ENCODE data around the gene BABAM1.
A peak's percentile ranks its signal among the peaks of the same experiment; 100 is the strongest.

The BABAM1 gene

GRCh38 chr19:17266975-17267788, at the start of gene BABAM1:
TSS of gene BABAM1 (plus strand) at chr19:17267443. CDS start at chr19:17268807, 1,364 bp downstream.
- DNase-seq: peak; percentile 82 to 100 (median 96)

DNA sequence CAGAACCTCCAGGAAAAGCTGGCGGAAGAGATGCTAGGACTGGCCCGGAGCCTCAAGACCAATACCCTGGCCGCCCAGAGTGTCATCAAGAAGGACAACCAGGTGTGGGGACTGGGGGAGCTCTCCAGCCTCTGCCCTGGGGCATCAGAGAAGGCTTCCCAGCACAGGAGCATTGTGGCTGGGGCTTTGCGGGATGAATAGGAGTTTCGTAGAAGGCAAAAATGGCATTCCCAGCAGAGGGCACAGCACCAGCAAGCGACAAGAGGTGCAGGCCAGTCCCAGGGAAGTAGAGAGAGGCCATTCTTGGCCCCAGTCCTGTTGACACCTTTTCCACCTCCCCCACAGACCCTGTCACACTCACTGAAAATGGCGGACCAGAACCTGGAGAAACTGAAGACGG, 48.0 kb upstream of the BABAM1 start:
- no peak for DNase-seq

GRCh38 chr19:17220207-17220758, 47.0 kb upstream of the BABAM1 start:
- peak in 6 of 58 donors; percentile 6 to 16 (median 10) for DNase-seq

DNA sequence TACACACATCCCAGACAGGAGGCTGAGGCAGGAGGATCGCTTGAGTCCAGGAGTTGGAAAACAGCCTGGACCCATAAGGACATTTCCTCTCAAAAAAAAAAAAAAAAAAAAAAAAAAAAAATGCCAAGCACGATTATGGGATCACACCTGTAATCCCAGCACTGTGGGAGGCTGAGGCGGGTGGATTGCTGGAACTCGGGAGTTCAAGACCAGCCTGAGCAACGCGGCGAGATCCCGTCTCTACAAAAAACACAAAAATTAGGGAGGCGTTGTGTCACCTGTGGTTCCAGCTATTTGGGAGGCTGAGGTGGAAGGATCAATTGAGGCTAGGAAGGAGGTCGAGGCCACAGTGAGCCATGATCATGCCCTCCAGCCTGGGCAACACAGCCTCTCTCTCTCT, 42.2 kb upstream of the BABAM1 start:
- DNase-seq: no peak

DNA sequence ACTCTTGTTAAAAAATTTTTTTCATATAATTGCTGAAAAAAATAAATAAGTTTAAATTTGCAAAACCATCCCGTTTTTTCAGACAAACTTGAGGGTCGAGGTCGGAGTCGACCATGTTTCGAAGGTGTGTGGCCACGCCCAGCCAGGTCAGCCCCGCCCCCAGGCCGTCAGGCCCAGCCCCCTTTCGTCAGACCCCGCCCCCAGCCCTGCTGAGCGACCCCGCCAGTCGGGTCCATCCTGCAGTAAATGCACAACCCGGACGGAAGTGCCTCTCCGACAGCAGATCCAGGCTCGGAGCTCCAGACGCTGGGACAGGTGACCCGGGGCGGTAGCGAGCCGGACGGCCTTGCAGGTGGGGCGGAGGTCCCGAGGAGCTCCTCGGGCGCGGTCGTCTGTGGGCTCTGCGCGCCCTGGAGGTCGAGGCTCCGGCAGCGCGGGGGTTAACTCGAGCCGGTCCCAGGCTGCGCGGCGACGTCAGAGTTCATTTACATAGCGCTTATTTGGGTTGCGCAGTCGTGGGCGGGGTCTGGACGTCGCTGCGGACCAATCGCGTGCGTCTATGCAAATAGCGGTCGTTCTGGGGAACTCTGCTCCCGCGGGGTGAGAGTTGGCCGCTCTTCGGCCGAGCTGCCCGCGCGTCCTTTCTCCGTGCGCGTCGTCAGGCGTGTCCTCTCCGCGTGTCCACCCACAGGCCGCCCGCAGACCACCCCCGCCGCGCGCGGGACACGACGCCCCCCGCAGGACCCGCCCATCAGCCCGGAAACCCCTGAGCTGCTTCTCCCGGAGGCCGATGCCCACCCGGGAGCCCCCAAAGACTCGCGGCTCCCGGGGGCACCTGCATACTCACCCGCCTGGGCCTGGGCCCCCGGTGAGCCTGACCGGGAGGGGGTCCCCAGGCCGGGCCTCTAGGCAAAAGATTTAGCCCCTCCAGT, 41.0 kb upstream of the BABAM1 start, which contains the start of gene OCEL1:
Gene OCEL1 (plus strand): TSS at position 225 of the 932 bp plus-strand sequence. CDS start 22 bp downstream, at position 247.
- peak; percentile 85 to 99 (median 97) for DNase-seq

DNA sequence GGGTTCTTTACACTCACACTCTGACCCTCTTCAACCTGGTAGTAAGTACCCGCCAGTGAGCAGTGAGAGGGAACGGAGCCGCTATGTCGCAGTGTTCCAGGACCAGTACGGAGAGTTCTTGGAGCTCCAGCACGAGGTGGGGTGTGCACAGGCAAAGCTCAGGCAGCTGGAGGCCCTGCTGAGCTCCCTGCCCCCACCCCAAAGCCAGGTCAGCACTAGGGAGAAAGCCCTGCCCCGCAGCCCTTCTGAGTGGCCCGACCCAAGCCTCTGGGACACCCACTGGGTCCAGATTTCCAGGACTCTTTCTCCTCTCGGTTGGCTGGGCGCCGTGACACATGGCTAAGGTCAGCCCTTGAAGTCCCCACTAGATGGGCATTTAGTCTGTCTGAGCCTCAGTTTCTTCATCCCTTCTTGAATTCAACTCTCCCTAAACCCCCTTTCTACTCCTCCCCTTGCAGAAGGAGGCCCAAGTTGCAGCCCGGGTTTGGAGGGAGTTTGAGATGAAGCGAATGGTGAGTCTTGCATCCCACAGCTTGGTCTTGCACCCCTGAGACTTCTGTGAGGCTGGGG, 39.4 kb upstream of the BABAM1 start:
- no peak for DNase-seq

GRCh38 chr19:17229890-17230289, 37.4 kb upstream of the BABAM1 start:
- no peak for DNase-seq

DNA sequence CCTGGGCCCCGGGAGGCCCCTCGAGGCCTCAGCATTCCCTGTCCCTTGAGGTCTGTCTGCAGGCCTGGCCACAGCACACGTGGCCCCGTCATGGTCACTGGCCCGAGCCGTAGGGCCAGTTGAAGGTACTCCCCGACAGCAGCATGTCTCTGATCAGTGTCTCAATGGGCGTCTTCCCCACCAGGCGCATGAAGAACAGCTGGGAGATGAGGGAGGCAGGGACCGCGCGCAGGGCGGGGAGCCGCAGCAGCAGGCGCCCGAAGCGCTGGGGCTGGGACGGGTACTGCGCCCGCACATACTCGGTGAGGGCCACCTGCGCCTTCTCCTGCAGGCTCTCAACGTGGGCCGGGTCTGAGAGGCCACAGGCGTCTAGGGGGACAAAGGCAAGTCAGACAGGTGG, 35.0 kb upstream of the BABAM1 start:
- no peak for DNase-seq

GRCh38 chr19:17234911-17235299, 32.3 kb upstream of the BABAM1 start:
- peak in 15 of 58 donors; percentile 6 to 36 (median 16) for DNase-seq

DNA sequence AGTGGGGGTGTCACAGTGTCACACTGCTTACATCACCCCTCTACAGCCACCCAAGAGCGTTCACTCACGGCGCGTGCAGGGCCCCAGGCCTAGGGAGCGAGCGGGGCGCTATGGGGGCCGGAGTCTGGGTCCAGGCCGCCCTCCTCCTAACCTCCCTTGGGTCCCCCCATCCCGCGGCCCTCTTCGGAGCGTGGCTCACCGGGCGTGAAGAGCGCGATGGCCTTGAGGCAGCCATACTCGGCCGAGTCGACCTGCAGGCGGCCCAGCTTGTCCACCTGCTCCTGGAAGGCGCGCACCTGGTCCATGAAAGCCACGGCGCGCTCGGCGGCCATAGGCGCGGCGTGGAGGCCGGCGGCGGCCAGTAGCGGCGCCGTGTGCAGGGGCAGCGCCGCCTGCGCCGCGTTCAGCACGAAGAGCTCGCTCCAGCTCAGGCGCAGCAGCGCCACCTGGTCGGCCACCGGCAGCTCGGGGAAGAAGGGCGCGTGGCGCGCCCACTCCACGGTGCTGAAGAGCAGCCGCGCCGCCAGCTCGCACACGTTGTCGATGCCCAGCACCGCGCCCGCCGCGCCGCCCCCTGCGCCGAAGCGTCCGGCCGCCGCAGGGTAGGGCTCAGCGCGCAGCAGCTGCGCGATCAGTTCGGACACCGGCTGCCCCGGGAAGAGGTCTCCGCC, 31.8 kb upstream of the BABAM1 start:
- DNase-seq: peak in 53 of 58 donors; percentile 10 to 84 (median 46)

DNA sequence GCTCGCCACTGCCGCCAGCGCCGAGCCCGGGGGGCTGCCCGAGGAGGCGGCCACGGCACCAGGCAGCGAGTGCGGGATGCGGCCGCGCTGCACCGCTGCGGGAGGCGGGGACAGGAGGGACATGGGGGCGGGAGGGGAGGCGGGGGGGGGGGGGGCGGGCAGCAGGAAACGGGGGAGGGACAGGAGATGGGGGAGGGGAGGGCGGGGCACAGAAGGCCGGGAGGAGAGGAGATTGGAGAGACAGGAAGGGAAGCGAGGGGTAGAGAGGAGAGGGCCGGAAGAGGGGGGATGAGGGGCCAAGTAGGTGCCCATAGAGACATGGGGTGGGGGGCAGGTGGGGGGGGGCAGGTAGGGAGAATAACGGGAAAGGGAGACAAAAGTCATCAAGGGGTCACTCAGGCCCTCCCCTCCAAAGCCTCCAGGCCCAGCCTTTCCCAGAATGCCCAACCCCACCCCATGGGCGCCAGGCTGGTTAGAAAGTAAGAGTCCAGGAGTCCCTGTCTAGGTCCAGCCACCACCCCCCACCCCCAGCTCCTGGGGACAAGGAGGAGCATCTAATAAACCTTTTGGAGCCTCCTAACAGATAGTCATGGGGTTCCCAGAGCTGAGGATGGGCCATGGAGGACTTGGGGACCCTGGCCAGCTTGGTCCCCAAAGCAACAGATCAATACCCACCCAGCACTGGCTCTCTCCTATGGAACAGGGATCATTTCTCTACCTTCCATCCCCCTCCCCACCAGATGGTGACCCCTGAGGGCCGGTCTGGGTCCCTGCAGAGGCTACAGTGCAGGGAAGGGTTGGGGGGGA, 31.1 kb upstream of the BABAM1 start:
- DNase-seq: no peak

GRCh38 chr19:17236811-17237543, 30.3 kb upstream of the BABAM1 start:
- peak in 1 of 58 donors; percentile 32 for DNase-seq

DNA sequence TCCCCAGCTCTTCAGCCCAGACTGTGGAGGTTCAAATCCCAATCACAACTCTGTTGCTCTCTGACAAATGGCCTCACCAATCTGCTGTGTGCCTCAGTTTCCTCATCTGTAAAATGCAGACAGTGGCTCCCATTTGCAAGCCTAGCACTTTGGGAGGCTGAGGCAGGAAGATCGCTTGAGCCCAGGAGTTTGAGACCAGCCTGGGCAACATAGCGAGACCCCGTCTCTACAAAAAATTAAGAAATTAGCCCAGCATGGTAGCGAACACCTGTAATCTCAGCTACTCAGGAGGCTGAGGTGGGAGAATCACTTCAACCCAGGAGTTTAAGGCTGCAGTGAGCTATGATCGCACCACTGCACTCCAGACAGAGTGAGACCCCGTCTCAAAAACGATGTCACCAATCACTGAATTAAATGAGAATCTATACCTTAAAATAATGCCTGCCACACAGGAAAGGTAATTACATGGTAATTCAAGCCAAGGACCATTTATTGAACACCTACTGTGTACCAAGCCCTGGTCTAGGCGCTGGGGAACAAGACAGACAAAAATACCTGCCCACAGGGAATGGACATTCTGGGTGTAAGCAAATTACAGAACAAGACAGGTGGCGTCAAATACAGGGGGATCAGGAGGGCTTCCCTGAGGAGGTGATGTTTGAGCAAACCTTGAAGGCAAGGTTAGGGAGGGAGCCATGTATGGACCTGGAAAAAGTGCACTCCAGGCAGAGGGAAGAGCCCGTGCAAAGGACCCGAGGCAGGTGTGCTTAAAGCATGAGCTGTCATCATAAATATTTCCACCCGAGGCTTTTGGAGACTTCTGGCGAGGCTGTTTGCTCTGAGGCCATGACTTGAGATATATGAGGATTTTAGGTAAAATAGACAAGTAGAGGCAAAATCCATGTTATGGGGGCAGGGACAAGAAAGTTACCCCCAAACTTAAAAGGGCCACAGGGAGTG, 29.2 kb upstream of the BABAM1 start:
- no peak for DNase-seq

DNA sequence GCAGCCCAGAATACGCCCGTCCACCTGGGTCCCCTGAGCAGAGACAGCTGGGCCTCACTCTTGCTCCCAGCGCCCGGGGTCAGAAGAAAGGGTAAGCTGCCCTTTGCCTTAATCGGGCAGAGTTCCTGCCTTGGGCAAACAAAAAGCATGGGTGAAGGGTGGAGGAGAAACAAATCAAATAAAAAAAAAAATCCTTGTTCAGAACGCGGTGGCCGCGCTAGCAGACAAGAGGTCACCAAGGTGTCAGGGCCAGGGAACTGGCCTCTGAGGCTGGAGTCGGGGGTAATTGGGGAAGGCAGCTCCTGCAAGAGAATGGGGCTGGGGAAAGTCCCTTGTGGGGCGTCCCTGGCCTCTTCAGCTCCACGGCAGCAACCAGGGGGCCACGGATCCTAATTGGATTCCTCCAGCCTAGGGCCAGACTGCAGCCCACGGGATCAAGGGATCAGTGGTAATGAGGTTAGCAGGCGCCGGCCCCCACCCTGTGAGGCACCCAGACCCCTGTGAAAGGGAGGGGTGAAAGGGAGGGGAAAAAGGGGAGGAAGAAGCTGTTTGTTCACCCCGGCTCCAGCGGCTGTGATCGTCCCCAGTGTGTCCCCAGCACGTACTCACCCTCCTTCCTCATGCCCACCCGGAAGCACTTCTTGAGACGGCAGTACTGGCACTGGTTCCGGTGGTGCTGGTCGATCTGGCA, 27.0 kb upstream of the BABAM1 start:
- DNase-seq: no peak

DNA sequence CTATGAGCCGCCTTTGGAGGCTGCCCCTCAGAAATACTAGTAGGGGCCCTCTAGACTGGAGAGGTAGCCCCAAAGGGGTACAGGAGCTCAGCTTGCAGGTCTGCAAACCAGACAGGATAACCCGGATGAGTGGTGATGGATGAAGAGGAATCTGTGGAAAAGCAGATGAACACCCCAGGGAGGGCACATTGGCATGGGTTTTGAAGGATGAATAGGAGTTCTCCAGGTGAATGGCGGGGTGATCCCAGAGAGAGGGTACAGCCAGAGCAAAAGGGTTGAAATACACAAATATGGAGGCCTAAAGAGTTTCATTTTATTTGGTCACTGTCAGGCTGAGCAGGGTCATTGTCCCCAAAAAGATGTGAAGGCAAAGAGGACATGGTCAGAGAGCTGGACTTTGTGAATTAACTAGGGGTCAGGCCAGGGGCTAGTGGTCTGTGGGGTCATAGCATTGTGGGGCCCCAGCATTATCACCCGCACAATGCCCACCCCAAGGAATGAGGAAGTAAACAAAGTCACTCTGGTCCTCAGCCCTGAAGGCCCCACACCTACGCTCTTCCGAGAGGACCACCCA, 26.3 kb upstream of the BABAM1 start:
- DNase-seq: no peak

- no peak for DNase-seq
These were observed 24.6 kb upstream of the BABAM1 start for GRCh38 chr19:17242431-17243208.
